Heart left ventricle (tissue), 16 donors: ENCODE data around the gene KIRREL3. TPM values are rescaled to one million over a fixed set of nuclear protein-coding genes. Genes with fewer than 3 reads are reported as not detected.

Experiments
- ATAC-seq, 4 donors: fragments of 200-7000 bp; cut with Tn5 transposase; one replicate each; pipeline ENCODE4 v1.9.1; 2020 to 2022; ENCODE audit warnings: moderate library complexity in 4 of 4, mild to moderate bottlenecking in 3 of 4, moderate number of reproducible peaks in 1 of 4
- DNase-seq, 5 donors: peaks; one replicate each; pipeline ENCODE4 v3.0.0-alpha.2; 2020
- H3K27ac ChIP-seq, 12 donors: fragments of 200-600 bp; sonication (generic) in 4 of 12; one replicate each; pipeline versions ENCODE4 v1.5.0 to v1.8.0; 2016 to 2022; ENCODE audit warnings: mild to moderate bottlenecking in 2 of 12
- H3K27me3 ChIP-seq, 9 donors: fragments of 200-600 bp; sonication (generic) in 2 of 9; one replicate each; pipeline versions ENCODE4 v1.5.1 to v1.8.0; 2016 to 2022; ENCODE audit warnings: mild to moderate bottlenecking in 3 of 9
- H3K36me3 ChIP-seq, 9 donors: fragments of 200-600 bp; sonication (generic) in 2 of 9; one replicate each; pipeline versions ENCODE4 v1.5.0 to v1.8.0; 2018 to 2022; ENCODE audit warnings: mild to moderate bottlenecking in 2 of 9
- H3K4me1 ChIP-seq, 12 donors: fragments of 200-600 bp; sonication (generic) in 4 of 12; one replicate each; pipeline versions ENCODE4 v1.5.0 to v1.8.0; 2016 to 2022; ENCODE audit warnings: mild to moderate bottlenecking in 3 of 12
- H3K4me3 ChIP-seq, 12 donors: fragments of 200-600 bp; sonication (generic) in 4 of 12; one replicate each; pipeline versions ENCODE4 v1.5.0 to v1.8.0; 2017 to 2022; ENCODE audit warnings: mild to moderate bottlenecking in 9 of 12, moderate library complexity in 4 of 12
- H3K9me3 ChIP-seq, 12 donors: fragments of 200-600 bp; sonication (generic) in 4 of 12; one replicate each; pipeline versions ENCODE4 v1.5.0 to v1.8.0; 2016 to 2022; ENCODE audit warnings: mild to moderate bottlenecking in 1 of 12
- POLR2A ChIP-seq, 2 donors: fragments of 450-650 bp; IDR thresholded peaks; one replicate each; pipeline ENCODE4 v1.6.1; 2017; ENCODE audit warnings: antibody characterized with exemption in 2 of 2, mild to moderate bottlenecking in 2 of 2, moderate library complexity in 2 of 2
- WGBS, 4 donors: extraction: QIAGEN DNeasy Blood & Tissue Kit in 2 of 4; methylation state at CpG; one replicate each; pipeline versions ENCODE4 v1.1.5 to v1.1.7; 2013 to 2018; 5-methylcytosine and 5-hydroxymethylcytosine counted together
- intact Hi-C, 10 donors: fragments of 100-400 bp; cut with DNase I; formaldehyde crosslinking; loops; one replicate each; pipeline versions ENCODE4 v1.11.1 to v1.14.2; 2022
- polyA plus RNA-seq, 2 donors: library from polyadenylated mRNA; stranded (reverse); fragments of 200-250 nt; gene quantifications; one replicate each; pipeline ENCODE4 v1.2.3, GENCODE V29; 2013
- total RNA-seq, 9 donors: library from RNA; depleted of rRNA in 2 of 9; stranded (reverse); fragments of >200 nt in 2 of 9; fragmentation: NEBNext Ultra II Directional in 3 of 9; extraction: Animal tissue kit (Norgen Biotek cat#: 25700) in 3 of 9; gene quantifications; one replicate each; pipeline versions ENCODE4 v1.1.0 to v1.2.4, GENCODE V29; 2016 to 2023
- TF ChIP-seq, protein P1 (sequence below), 12 donors: fragments of 200-600 bp; sonication (generic) in 4 of 12; IDR thresholded peaks; one replicate each; pipeline versions ENCODE4 v1.5.0 to v1.8.0; 2018 to 2022; ENCODE audit warnings: antibody characterized with exemption in 12 of 12, mild to moderate bottlenecking in 5 of 12
- donor health status: ischemic (EF 13 %, LVEDD 7.1; RV severe dilation, severe dysfunction).
- donor health status: healthy with polysubstance abuse.
- donor health status: DM: no; HTN: yes; CAD: no.
- donor health status: DM: no; HTN: no; CAD: no.
- donor health status: ischemic (EF 25% LVEDD 6.9; RV normal size, moderate dysfunction).
- donor health status: ischemic (EF 25% LVEDD 5.7; RV mildly dilated, moderate dysfunction).
- donor health status: healthy.
- donor health status: DM: yes; HTN: yes; CAD: no.
- donor health status: ischemic (EF 35%, LVEDD 5.7; RV mildly dilated, moderate dysfunction).
- donor health status: nonischemic (EF 11% LVEDD 7.7; RV severe dilation, severe dysfunction).
- donor health status: DM: yes; HTN: yes; CAD: no.
- donor health status: PGD.
- donor health status: ischemic (EF 29% LVEDD 5.4; RV normal size, mild dysfunction).
- donor health status: nonischemic (EF 23%, LVEDD 6.1; RV moderate dilation, normal function).

Gene KIRREL3
- total and polyA plus RNA-seq, 11 donors = 0.08 to 1.3 (median 0.27) TPM

DNA sequence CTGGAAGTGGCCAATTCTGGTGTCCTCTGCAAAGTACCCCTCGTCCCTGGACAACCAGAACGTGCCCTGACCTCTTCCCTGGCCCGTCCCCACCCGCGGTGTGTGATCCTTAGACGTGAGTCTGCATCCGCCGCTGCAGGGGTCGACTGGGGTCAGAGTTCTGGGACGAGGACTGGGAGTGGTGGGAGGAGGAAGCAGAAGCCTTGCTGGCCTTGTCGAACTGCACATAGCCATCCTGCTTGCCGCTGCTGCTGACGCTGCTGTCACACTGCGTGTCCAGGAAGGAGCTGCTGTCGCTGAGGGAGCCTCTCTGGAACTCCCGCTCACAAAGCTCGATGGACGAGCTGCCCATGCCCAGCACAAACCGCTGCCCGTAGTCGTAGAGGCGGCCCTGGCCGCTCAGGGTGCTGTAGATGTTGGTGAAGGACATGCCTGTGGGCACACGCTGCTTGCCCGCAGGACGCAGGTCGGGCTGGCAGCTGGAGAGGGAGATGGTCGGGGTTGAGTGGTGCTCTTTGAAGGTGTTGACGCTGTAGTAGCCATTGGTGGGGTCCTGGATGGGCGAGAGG, 576.0 kb downstream of the KIRREL3 start:
- DNase-seq = no peak
- intact Hi-C loops = loop anchor here in 3 of 10 donors (5.0 to 10.0 kb wide), 3 partner anchors 107 to 112 kb away; no protein-coding TSS in a partner anchor
- H3K4me1 ChIP-seq = peaks cover 0 to 70% (median 29%) of the 10 kb centered on the region in 12 donors
- peak in 1 of 4 donors; percentile 28 for ATAC-seq
- 63 to 82% (median 72%) methylated on average over 24 to 30 of the region's 30 CpGs for WGBS, 4 donors
- H3K36me3 ChIP-seq = no peaks in the 10 kb centered on the region
- no peaks in the 10 kb centered on the region for H3K27me3 ChIP-seq
- no peak overlapping the region for H3K4me3 ChIP-seq
- no peak for TF ChIP-seq POLR2A (IDR thresholded peaks at IDR 0.05)
- TF ChIP-seq, protein P1, sequence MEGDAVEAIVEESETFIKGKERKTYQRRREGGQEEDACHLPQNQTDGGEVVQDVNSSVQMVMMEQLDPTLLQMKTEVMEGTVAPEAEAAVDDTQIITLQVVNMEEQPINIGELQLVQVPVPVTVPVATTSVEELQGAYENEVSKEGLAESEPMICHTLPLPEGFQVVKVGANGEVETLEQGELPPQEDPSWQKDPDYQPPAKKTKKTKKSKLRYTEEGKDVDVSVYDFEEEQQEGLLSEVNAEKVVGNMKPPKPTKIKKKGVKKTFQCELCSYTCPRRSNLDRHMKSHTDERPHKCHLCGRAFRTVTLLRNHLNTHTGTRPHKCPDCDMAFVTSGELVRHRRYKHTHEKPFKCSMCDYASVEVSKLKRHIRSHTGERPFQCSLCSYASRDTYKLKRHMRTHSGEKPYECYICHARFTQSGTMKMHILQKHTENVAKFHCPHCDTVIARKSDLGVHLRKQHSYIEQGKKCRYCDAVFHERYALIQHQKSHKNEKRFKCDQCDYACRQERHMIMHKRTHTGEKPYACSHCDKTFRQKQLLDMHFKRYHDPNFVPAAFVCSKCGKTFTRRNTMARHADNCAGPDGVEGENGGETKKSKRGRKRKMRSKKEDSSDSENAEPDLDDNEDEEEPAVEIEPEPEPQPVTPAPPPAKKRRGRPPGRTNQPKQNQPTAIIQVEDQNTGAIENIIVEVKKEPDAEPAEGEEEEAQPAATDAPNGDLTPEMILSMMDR (IDR thresholded peaks at IDR 0.05) = no peak
- H3K27ac ChIP-seq = no peak overlapping the region
- no peaks in the 10 kb centered on the region for H3K9me3 ChIP-seq

DNA sequence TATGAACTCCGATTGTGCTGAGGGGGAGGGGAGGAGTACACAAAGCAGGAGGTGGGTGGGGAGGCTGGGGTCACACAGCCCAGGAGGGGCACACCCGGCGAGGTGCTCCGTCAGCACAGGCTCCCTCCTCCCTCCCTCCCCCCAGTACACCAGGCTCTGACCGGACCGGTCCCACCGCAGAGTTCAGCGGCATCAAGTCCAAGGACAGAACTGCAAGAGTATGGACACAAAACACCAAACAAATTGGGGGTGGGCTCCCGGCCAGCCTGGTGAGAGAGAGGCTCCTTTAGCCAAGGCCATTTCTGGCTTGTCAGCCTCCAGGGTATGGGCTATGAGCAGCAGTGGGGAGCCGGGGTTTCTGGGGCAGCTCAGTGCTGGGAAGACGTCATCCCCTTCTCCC, 576.8 kb downstream of the KIRREL3 start:
- Histone ChIP-seq H3K4me3 (no peak overlapping the region), H3K27ac (no peak overlapping the region), H3K9me3 (no peaks in the 10 kb centered on the region), H3K36me3 (no peaks in the 10 kb centered on the region), H3K4me1 (peaks cover 0 to 70% (median 35%) of the 10 kb centered on the region in 12 donors), H3K27me3 (no peaks in the 10 kb centered on the region)
- intact Hi-C loops = loop anchor here in 2 of 10 donors (5.0 to 10.0 kb wide), 2 partner anchors 106 to 109 kb away; no protein-coding TSS in a partner anchor
- 75 to 82% (median 81%) methylated on average over 8 to 11 of the region's 11 CpGs for WGBS, 4 donors
- DNase-seq = no peak
- TF ChIP-seq, protein P1 (IDR thresholded peaks at IDR 0.05) = no peak
- TF ChIP-seq POLR2A (IDR thresholded peaks at IDR 0.05) = no peak
- ATAC-seq = no peak

DNA sequence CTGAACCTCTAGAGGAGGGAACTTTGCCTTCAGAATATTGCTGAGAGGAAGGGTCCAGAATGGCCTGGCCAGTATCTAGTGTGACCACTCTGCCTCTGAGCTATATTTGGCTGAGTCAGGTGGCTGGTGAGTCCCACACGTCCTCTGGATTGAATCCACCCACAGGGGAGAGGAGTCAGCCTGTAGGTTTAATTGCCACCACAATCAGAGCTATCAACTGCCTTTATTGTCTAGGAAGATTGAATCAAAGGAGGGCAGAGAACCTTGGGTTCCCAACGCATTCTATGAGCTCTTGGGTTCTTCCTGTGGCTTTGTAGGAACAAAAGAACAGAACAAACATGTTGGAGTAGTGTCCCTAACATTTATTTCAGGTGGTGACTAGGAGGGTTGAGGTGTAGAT, 577.4 kb downstream of the KIRREL3 start:
- H3K9me3 ChIP-seq = no peaks in the 10 kb centered on the region
- no peaks in the 10 kb centered on the region for H3K36me3 ChIP-seq
- DNase-seq (no peak), ATAC-seq (peak in 2 of 4 donors; percentile 32 to 36)
- H3K4me1 ChIP-seq = peaks cover 0 to 70% (median 35%) of the 10 kb centered on the region in 12 donors
- WGBS, 4 donors = 24 to 52% (median 37%) methylated on average over 2 of the region's 2 CpGs
- H3K27me3 ChIP-seq = no peaks in the 10 kb centered on the region
- intact Hi-C loops = loop anchor here in 2 of 10 donors (5.0 to 10.0 kb wide), 2 partner anchors 106 to 108 kb away; no protein-coding TSS in a partner anchor
- H3K4me3 ChIP-seq = no peak overlapping the region
- peak overlapping the region in 1 of 12 donors; percentile 13 for H3K27ac ChIP-seq
- no peak for TF ChIP-seq POLR2A (IDR thresholded peaks at IDR 0.05)
- TF ChIP-seq, protein P1 (IDR thresholded peaks at IDR 0.05) = no peak

DNA sequence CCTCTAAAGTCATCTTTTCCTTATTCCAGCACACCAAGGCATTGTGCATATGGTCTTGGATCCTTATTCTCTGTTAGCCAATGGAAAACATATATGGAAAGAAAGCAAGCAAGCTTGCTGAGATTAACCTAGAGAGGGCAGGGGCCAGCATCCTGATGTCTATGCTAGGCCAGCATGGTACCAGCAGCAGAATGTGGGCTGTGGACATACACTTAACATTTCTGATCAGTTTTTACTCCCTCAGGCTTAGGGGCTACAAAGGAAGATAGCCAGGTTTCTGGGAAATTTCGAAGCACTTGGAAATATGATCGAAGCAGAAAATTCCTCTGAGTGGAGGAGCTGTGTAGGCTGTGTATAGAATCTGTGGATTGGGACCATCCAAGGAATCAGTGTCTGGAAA, 578.1 kb downstream of the KIRREL3 start:
- Histone ChIP-seq H3K4me1 (peaks cover 0 to 67% (median 33%) of the 10 kb centered on the region in 12 donors), H3K9me3 (no peaks in the 10 kb centered on the region), H3K4me3 (no peak overlapping the region), H3K27ac (peak overlapping the region in 1 of 12 donors; percentile 13), H3K27me3 (no peaks in the 10 kb centered on the region), H3K36me3 (no peaks in the 10 kb centered on the region)
- TF ChIP-seq, protein P1 (IDR thresholded peaks at IDR 0.05) = no peak
- TF ChIP-seq POLR2A (IDR thresholded peaks at IDR 0.05) = no peak
- intact Hi-C loops = loop anchor here in 2 of 10 donors (5.0 to 10.0 kb wide), 2 partner anchors 105 to 108 kb away; no protein-coding TSS in a partner anchor
- DNase-seq (no peak), ATAC-seq (no peak)
- WGBS, 4 donors = 88 to 92% (median 90%) methylated on average over 2 of the region's 2 CpGs
